Stromal cell of bone marrow (primary cell): ENCODE data around the gene TCERG1L.
"Not testable (repeated sequence)": the region's sequence is repeated elsewhere in the genome, so short reads cannot be mapped to it uniquely, and the experiment has no call there.

ENCODE experiments used
- DNase-seq: peaks from one replicate; pipeline ENCODE4 v3.0.0-alpha.2; 2012; ENCODE audit warnings: low read depth

Gene TCERG1L

GRCh38 chr10:131248376-131249165 lies 63.0 kb downstream of the TCERG1L start:
- no peak for DNase-seq

DNA sequence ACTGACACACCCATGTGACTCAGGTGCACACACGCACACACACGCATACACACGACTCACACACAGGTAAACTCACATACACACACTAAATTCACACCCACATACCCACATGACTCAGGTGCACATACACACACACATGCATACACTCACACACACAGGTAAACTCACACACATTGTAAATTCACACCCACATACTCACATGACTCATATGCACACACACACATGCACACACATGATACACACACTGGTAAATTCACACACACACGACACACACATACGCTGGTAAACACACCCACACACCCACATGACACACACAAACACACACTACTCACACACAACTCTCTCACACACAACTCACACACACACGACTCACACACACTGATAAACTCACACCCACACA lies 63.6 kb downstream of the TCERG1L start:
- DNase-seq = no peak

DNA sequence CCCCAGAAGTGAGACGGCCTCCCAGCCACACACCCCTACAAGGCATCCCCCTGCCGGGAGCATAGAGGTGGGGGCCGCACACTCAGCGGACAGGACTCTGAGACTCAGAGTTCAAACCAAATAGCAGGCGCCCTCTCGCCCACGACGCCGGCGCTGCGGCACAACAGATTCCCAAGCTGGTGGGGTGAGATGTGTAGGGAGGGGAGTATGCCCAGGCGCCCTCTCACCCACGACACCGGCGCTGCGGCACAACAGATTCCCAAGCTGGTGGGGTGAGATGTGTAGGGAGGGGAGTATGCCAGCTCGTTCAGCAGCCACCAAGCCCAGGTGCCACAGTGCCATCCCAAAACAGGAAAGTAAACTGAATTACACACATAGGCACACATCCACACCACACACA lies 64.7 kb downstream of the TCERG1L start:
- no peak for DNase-seq

GRCh38 chr10:131246089-131246488 lies 65.4 kb downstream of the TCERG1L start:
- DNase-seq = no peak

DNA sequence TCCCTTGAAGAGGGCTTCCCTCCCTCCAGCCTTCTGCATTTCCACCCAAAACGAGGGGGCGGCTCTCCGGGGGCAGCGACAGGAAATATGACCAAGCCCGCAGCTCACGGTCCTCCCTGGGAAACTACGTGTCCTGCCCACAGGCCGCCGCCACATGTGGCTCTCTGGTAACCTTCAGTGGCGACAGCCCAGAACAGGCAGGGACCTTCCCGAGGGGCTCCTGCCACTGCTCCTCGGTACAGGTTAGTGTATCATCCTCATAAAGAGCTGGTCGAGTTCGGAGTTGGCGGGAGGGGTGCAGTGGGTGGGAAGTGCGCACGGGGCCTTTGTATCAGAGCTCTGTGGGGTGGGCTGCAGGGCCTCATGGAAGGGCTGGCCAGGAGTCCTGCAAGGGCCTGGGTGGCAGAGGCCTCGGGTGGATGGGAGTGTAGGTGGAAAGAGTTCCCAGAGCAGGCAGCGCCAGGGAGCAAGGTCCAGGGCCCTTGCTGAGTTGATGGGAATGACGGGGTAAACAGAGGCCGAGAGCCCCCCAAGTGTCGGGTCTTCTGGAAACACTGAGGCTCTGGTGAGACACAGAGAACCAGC lies 66.0 kb downstream of the TCERG1L start:
- no peak for DNase-seq

DNA sequence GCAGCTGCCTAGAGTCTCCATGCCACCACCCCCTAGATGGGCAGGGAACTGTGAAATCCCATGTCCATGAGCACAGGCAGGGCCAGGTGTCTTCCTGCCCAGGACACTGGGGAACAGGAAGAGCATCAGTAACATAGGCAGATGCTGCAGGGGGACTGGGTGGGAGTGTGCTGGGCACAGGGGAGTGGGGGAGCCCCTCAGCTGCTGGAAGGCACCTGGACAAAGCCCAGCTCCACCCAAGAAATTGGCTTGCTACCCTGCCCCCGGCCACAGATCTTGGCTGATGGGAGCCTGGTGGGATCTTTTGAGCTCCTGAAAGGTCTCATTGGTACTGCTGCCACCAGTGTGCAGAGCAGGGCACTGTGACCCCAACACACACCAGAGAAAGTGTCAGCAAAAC lies 66.7 kb downstream of the TCERG1L start:
- no peak for DNase-seq

GRCh38 chr10:131243076-131243475 lies 68.4 kb downstream of the TCERG1L start:
- DNase-seq = no peak

GRCh38 chr10:131242007-131242406 lies 69.5 kb downstream of the TCERG1L start:
- DNase-seq = no peak

DNA sequence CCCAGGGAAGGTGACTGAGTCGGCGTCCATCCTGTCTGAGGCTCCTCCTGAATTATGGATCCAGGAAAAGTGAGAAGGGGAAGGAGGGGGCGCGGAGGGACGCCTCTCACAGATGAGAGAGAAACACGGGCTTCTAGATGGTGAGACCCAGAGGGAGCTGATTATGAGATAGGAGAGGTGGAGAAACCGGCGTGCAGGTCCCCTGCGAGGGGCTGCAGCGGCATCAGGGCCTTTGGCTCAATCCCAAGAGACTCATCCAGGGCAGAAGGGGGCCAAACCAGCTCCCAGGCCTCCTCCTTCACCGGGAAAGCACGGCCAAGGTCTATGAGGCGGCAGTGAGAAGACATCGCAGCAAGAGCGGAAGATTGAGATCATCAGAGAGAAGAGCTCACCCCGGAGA lies 70.8 kb downstream of the TCERG1L start:
- DNase-seq = no peak

GRCh38 chr10:131239926-131240325 lies 71.6 kb downstream of the TCERG1L start:
- no peak for DNase-seq

DNA sequence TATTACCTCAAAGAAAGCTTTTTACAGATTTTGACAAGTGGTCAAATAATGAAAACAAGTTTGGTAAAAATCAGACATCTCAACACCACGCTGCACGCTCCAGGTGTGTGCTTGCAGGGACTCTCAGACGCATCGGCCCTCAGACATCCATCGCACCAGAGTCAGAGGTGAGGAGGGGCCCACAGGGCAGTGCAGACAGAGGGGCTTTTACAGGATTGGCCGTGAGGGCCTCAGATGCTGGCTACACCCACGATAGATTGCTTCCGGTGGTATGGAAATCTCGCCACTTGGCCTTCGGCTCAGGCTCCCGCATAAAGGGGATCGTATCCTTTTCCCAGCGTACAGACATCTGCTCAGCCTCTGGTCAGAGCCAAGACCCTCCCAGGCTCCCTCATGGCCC lies 72.1 kb downstream of the TCERG1L start:
- DNase-seq = no peak

- no peak for DNase-seq
Observed at GRCh38 chr10:131238669-131239280, 72.7 kb downstream of the TCERG1L start.

DNA sequence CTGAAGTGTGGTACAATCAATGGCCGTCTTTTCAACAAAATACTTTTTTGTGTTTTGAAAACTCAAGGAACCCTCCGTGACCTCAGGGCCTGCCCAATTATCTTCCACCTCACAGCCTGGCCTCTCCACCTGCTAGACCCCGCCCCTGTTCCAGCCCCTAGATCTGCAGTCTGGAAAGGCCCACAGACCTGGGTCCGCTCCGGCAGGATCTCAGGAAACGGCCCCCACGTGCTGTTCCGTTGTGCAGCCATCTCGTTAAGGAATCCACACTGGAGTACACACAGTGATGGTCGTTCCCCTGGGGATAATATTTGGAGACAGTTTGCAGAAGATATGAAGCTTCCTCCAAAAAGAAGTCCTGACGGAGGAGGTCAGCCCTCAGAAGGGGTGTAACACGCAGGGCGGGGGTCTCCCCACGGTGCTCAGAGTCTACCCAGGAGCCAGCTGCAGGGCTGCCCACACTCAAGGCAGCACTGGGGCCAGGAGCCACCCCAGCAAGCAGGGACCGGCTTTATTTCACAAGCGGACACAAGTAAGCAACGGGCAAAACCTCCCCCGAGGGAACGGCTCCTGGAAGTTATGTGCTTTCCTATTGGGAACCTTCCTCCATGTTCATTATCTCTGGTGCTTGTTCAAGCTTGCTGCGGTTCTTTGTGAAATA lies 73.4 kb downstream of the TCERG1L start:
- no peak for DNase-seq

- DNase-seq = not testable (repeated sequence)
Observed at GRCh38 chr10:131234606-131235005, 76.9 kb downstream of the TCERG1L start.

DNA sequence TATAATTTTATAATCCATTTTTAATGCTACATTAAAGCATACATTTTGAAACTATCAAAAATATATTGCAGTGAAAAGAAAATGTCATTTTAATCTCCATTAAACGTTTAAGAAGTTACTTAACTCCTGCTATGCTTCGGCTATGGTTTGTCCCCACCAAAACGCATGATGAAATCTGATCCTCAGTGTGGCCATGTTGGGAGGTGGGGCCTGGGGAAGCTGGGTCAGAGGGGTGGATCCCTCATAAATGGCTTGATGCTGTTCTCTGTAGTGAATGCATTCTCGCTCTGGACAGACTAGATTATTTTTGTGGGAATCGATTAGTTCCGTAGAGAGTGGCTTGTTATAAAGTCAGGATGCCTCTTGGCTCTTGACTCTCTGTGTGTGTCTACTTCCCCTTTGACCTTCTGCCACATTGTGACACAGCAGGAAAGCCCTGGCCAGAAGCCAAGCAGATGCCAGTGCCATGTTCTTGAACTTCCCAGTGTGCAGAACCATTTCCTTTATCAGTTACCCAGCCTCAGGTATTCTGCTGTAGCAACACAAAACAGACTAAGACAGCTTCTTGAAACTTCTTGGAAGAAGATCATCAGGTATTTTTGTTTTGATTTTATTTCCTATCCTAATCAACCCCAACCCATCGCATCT lies 77.8 kb downstream of the TCERG1L start:
- no peak for DNase-seq

- no peak for DNase-seq
Observed at GRCh38 chr10:131231965-131232541, 79.5 kb downstream of the TCERG1L start.

- DNase-seq = no peak
Observed at GRCh38 chr10:131231323-131231964, 80.1 kb downstream of the TCERG1L start.

DNA sequence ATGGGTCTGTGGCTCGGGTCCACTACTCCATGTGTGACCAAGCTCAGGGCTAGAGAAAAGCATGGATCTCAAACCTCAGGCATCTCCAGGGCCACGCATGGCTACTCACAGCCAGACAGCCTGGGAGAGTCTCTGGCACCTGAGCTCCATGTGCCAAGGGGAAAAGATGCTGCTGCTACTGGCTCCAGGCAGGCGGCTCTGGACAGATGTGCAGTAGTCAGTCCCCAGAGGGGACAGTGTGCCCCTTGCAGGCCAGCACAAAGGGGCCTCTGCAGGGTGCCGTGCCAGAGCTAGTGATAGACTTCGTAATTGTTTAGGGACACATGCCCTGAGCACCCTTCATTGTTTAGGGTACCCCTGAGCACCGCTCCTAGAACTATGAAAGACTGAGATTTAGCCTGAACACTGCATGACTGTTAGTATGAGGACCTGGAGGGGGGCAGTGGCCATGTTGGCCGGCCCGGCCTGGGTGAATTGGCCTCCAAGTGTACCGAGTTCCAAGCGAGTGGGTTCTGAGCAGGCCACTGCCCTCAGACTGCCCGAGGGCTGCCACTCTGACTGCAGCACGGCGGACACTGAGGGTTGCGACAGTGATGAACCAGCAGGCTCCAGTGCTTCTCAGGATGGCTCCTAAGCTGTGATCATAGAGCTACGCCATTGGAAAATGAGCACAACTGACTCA lies 80.7 kb downstream of the TCERG1L start:
- DNase-seq = no peak

DNA sequence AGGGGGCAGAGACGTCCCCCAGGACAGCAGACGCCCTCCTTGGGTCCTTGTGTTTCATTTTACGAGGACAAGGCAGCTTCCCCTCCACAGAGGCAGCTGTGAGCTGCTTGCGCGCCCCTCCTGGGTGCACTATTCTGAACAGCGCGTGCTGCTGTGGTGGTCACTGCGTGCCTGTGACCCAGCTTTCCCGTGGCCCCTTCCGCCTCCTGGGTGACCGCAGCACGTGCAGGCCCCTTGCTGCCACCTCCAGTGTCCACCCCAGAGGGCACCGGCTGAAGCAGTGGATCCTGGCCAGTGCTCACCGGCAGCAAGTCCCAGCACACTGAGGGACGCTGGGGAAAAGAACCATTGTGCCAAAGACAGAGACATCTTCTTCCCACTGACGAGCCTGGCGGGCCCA lies 81.4 kb downstream of the TCERG1L start:
- no peak for DNase-seq

GRCh38 chr10:131227163-131227740 lies 84.3 kb downstream of the TCERG1L start:
- no peak for DNase-seq
